ENCODE results near the gene RGS7. TPM values are rescaled to one million over a fixed set of nuclear protein-coding genes. Genes with fewer than 3 reads are reported as not detected.

Gene RGS7
- total and polyA plus RNA-seq, 2 of the 8 experiments (the other 6 are each of a cell fraction or from before 2014, with no cell fraction given) = 1.6 to 3.0 TPM

DNA sequence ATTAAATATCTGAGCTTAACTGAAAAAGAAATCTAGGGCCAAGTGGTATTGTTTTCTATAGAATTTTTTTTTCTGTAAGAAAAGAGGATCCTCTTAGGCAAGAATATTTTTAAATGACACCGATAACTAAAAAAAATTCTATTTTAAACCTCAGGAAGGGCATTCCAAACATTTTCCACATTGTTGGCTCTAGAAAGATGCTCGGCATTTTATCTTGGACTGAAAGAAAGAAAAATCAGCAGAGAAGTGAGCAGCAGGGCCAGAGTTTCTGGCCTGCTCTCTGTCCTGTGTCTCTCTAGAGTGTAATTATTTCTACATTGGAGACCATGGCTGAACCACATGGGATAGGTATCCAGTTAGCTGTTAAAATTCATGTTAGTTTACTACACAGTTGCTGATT, 552.5 kb downstream of the RGS7 start:
- Histone ChIP-seq H3K14ac (ENCODE audit: insufficient read length) (no peak overlapping the region), H3K4me3 (ENCODE audit: extremely low read depth in 1 of 4, insufficient read depth in 2 of 4, low read depth in 3 of 4, low read length in 4 of 4) (no peak overlapping the region), H3K56ac (replicated peaks; ENCODE audit: insufficient read length, low read depth, low read length) (no peak overlapping the region), H2BK120ac (replicated peaks; ENCODE audit: low read depth, low read length) (no peak overlapping the region), H3K9me3 (ENCODE audit: insufficient read depth in 2 of 2, low read depth in 1 of 2, low read length in 1 of 2) (no peaks in the 10 kb centered on the region), H4K5ac (ENCODE audit: insufficient read length, low read depth, low read length) (no peak overlapping the region), H2BK15ac (ENCODE audit: low read length) (no peak overlapping the region), H3K79me2 (ENCODE audit: control insufficient read depth in 1 of 2, insufficient read depth in 2 of 2, low read length in 2 of 2) (no peaks in the 10 kb centered on the region), H2AFZ (ENCODE audit: low read length) (no peak overlapping the region), H4K20me1 (replicated peaks in 1 of 2; ENCODE audit: control insufficient read depth in 1 of 2, insufficient read depth in 2 of 2, low read length in 2 of 2) (no peaks in the 10 kb centered on the region), H2BK12ac (ENCODE audit: low read depth, low read length) (no peak overlapping the region), H3K18ac (ENCODE audit: extremely low read depth, low read length) (no peak overlapping the region), H3K4me1 (replicated peaks in 1 of 4; ENCODE audit: control insufficient read depth in 3 of 4, insufficient read depth in 4 of 4, low read length in 3 of 4) (no peaks in the 10 kb centered on the region), H2BK5ac (ENCODE audit: low read depth, low read length) (no peak overlapping the region), H3K36me3 (ENCODE audit: control insufficient read depth in 2 of 4, insufficient read depth in 4 of 4, low read length in 3 of 4) (no peaks in the 10 kb centered on the region), H3K23me2 (ENCODE audit: low read depth, low read length) (no peaks in the 10 kb centered on the region), H4K8ac (ENCODE audit: extremely low read depth, insufficient read depth, low read length) (no peak overlapping the region), H3K23ac (ENCODE audit: insufficient read length) (no peak overlapping the region), H3K4ac (replicated peaks; ENCODE audit: insufficient read length, low read depth, low read length) (no peak overlapping the region), H3K27me3 (replicated peaks in 1 of 4; ENCODE audit: control insufficient read depth in 3 of 4, extremely low read depth in 1 of 4, insufficient read depth in 3 of 4, low read length in 3 of 4) (no peaks in the 10 kb centered on the region), H3K4me2 (ENCODE audit: insufficient read depth in 1 of 2, low read depth in 2 of 2, low read length in 2 of 2) (no peak overlapping the region), H2BK20ac (ENCODE audit: low read length) (no peak overlapping the region), H3K9ac (replicated peaks in 1 of 4; ENCODE audit: extremely low read depth in 1 of 4, low read depth in 3 of 4, low read length in 3 of 4) (no peak overlapping the region), H3K27ac (ENCODE audit: low read depth, low read length) (no peak overlapping the region), H3K79me1 (ENCODE audit: low read depth, low read length) (no peaks in the 10 kb centered on the region), H2AK5ac (ENCODE audit: low read depth, low read length) (no peak overlapping the region), H4K91ac (replicated peaks; ENCODE audit: insufficient read length, low read length) (no peak overlapping the region)
- DNase-seq (ENCODE audit: low read depth in 1 of 2, low spot score in 2 of 2) (no peak), FAIRE-seq (no peak)
- POLR2A ChIA-PET (ENCODE audit: partially characterized antibody) = no interaction called here
- CTCF ChIA-PET (ENCODE audit: partially characterized antibody) = interaction anchor here (2.1 kb wide), 1 partner anchor 19 kb away, joined by 5 read pairs; no protein-coding TSS in a partner anchor
- WGBS, 2 experiments (ENCODE audit: extremely low coverage in 1 of 2, insufficient coverage in 1 of 2, insufficient read length in 1 of 2, insufficient replicate concordance in 2 of 2, low coverage in 1 of 2, low lambda C conversion rate in 2 of 2, missing lambda C conversion rate in 1 of 2) = 98% methylated on average over 2 of the region's 2 CpGs; no CpG with 5 or more reads in 1 of the 2 experiments
- TF ChIP-seq CREB1 (IDR thresholded peaks at IDR 0.05) = no peak
- TF ChIP-seq KDM4A (IDR thresholded peaks at IDR 0.05; ENCODE audit: low read depth, low read length, severe bottlenecking) = no peak
- no peak for TF ChIP-seq RBBP5 (IDR thresholded peaks at IDR 0.05; ENCODE audit: borderline replicate concordance, low read depth, low read length)
- TF ChIP-seq, protein P1, sequence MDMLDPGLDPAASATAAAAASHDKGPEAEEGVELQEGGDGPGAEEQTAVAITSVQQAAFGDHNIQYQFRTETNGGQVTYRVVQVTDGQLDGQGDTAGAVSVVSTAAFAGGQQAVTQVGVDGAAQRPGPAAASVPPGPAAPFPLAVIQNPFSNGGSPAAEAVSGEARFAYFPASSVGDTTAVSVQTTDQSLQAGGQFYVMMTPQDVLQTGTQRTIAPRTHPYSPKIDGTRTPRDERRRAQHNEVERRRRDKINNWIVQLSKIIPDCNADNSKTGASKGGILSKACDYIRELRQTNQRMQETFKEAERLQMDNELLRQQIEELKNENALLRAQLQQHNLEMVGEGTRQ (IDR thresholded peaks at IDR 0.05; ENCODE audit: low read length) = no peak
- no peak for TF ChIP-seq ASH2L (IDR thresholded peaks at IDR 0.05; ENCODE audit: low read length)
- TF ChIP-seq, protein P2, sequence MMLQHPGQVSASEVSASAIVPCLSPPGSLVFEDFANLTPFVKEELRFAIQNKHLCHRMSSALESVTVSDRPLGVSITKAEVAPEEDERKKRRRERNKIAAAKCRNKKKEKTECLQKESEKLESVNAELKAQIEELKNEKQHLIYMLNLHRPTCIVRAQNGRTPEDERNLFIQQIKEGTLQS (IDR thresholded peaks at IDR 0.05; ENCODE audit: insufficient read depth, low read depth, low read length) = no peak
- no peak for TF ChIP-seq CEBPB (IDR thresholded peaks at IDR 0.05; ENCODE audit: low read depth, low read length)
- no peak for TF ChIP-seq JUN (IDR thresholded peaks at IDR 0.05; ENCODE audit: low read depth, low read length)
- TF ChIP-seq, protein P3, sequence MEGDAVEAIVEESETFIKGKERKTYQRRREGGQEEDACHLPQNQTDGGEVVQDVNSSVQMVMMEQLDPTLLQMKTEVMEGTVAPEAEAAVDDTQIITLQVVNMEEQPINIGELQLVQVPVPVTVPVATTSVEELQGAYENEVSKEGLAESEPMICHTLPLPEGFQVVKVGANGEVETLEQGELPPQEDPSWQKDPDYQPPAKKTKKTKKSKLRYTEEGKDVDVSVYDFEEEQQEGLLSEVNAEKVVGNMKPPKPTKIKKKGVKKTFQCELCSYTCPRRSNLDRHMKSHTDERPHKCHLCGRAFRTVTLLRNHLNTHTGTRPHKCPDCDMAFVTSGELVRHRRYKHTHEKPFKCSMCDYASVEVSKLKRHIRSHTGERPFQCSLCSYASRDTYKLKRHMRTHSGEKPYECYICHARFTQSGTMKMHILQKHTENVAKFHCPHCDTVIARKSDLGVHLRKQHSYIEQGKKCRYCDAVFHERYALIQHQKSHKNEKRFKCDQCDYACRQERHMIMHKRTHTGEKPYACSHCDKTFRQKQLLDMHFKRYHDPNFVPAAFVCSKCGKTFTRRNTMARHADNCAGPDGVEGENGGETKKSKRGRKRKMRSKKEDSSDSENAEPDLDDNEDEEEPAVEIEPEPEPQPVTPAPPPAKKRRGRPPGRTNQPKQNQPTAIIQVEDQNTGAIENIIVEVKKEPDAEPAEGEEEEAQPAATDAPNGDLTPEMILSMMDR (IDR thresholded peaks at IDR 0.05; ENCODE audit: control extremely low read depth in 1 of 3, insufficient read depth in 1 of 3, low read depth in 1 of 3, low read length in 3 of 3) = no peak
- TF ChIP-seq SIN3A (conservative IDR thresholded peaks at IDR 0.05 in 1 of 2, IDR thresholded peaks at IDR 0.05 in 1 of 2; ENCODE audit: low read depth in 1 of 2, low read length in 2 of 2) = no peak
- no peak for TF ChIP-seq SIX5 (IDR thresholded peaks at IDR 0.05; ENCODE audit: low read depth, low read length)
